Measurements from ENCODE around the gene STK11. TPM values are rescaled to one million over a fixed set of nuclear protein-coding genes. Genes with fewer than 3 reads are reported as not detected.
A peak's percentile ranks its signal among the peaks of the same experiment; 100 is the strongest.

Gene STK11
- total RNA-seq, 1 experiment from 2014 or later = 116 TPM

- ChIA-PET CTCF (interaction anchor here (0.6 kb wide), 1 partner anchor 36 kb away, joined by 5 read pairs; no protein-coding TSS in a partner anchor), POLR2A (no interaction called here)
- Histone ChIP-seq H3K4me3 (ENCODE audit: low read depth in 2 of 2, low read length in 2 of 2) (no peak overlapping the region), H3K4me1 (ENCODE audit: control insufficient read depth, insufficient read depth, low read length) (peaks cover 41% of the 10 kb centered on the region), H3K27ac (ENCODE audit: low read length) (no peak overlapping the region; the same call in 1 of the 2 replicates), H3K36me3 (ENCODE audit: control insufficient read depth, insufficient read depth, low read length) (no peaks in the 10 kb centered on the region), H3K27me3 (ENCODE audit: control insufficient read depth, insufficient read depth, low read length) (no peaks in the 10 kb centered on the region), H3K9me3 (ENCODE audit: control insufficient read depth, insufficient read depth, low read depth, low read length) (no peaks in the 10 kb centered on the region)
- no peak for DNase-seq (ENCODE audit: low read depth, low spot score)
- in situ Hi-C loops (cut with HindIII; ENCODE audit: low pct_unique_long_range_greater_than_20kb, low sequenced_read_pairs) = no loop called here
- no TSS peak for BruUV-seq (replicated peaks)
- TF ChIP-seq CTCF (IDR thresholded peaks at IDR 0.05) (no peak), SIN3A (IDR thresholded peaks at IDR 0.05; ENCODE audit: borderline replicate concordance, insufficient read depth, low read depth, low read length) (no peak), REST (IDR thresholded peaks at IDR 0.05; ENCODE audit: insufficient read depth in 1 of 2, low read depth in 2 of 2, low read length in 1 of 2) (no peak), POLR2AphosphoS5 (IDR thresholded peaks at IDR 0.05; ENCODE audit: low read depth, low read length) (no peak), TCF7L2 (IDR thresholded peaks at IDR 0.05; ENCODE audit: low read depth, low read length) (no peak)
- no peak for ATAC-seq
- intact Hi-C loops (cut with micrococcal nuclease; ENCODE audit: unreplicated experiment) = no loop called here
These were observed 48.6 kb upstream of the STK11 start for GRCh38 chr19:1156830-1157615.

- H3K27me3 ChIP-seq (ENCODE audit: control insufficient read depth, insufficient read depth, low read length) = no peaks in the 10 kb centered on the region
- ATAC-seq (no peak), DNase-seq (ENCODE audit: low read depth, low spot score) (no peak)
- H3K4me1 ChIP-seq (ENCODE audit: control insufficient read depth, insufficient read depth, low read length) = peaks cover 49% of the 10 kb centered on the region
- TF ChIP-seq REST (IDR thresholded peaks at IDR 0.05; ENCODE audit: insufficient read depth in 1 of 2, low read depth in 2 of 2, low read length in 1 of 2) (no peak), CTCF (IDR thresholded peaks at IDR 0.05) (no peak), POLR2AphosphoS5 (IDR thresholded peaks at IDR 0.05; ENCODE audit: low read depth, low read length) (no peak), SIN3A (IDR thresholded peaks at IDR 0.05; ENCODE audit: borderline replicate concordance, insufficient read depth, low read depth, low read length) (no peak), TCF7L2 (IDR thresholded peaks at IDR 0.05; ENCODE audit: low read depth, low read length) (no peak)
- H3K27ac ChIP-seq (ENCODE audit: low read length) = peak overlapping the region; percentile 69
- no peak overlapping the region for H3K4me3 ChIP-seq (ENCODE audit: low read depth in 2 of 2, low read length in 2 of 2)
- BruUV-seq (replicated peaks) = no TSS peak
- intact Hi-C loops (cut with micrococcal nuclease; ENCODE audit: unreplicated experiment) (no loop called here), in situ Hi-C loops (cut with HindIII; ENCODE audit: low pct_unique_long_range_greater_than_20kb, low sequenced_read_pairs) (no loop called here)
- ChIA-PET POLR2A (no interaction called here), CTCF (interaction anchor here (0.6 kb wide), 1 partner anchor 35 kb away, joined by 5 read pairs; no protein-coding TSS in a partner anchor)
- no peaks in the 10 kb centered on the region for H3K9me3 ChIP-seq (ENCODE audit: control insufficient read depth, insufficient read depth, low read depth, low read length)
- H3K36me3 ChIP-seq (ENCODE audit: control insufficient read depth, insufficient read depth, low read length) = no peaks in the 10 kb centered on the region
These were observed 47.4 kb upstream of the STK11 start for GRCh38 chr19:1157931-1158884.
